Jurkat, Clone E6-1 (cell line): ENCODE data around the gene SOX18.
A peak's percentile ranks its signal among the peaks of the same experiment; 100 is the strongest.

Experiments used
- DNase-seq: peaks from one replicate; pipeline ENCODE4 v3.0.0-alpha.2; 2011; ENCODE audit warnings: low read depth, low spot score
- H3K4me3 ChIP-seq: 2 replicates; pipeline ENCODE4 v1.5.1; 2011; ENCODE audit warnings: mild to moderate bottlenecking, low read length, control low read depth, moderate library complexity

Gene SOX18

GRCh38 chr20:64071341-64072332 lies 22.2 kb upstream of the SOX18 start:
- no peak overlapping the region for H3K4me3 ChIP-seq
- no peak for DNase-seq

GRCh38 chr20:64070244-64070993 lies 21.0 kb upstream of the SOX18 start:
- no peak overlapping the region for H3K4me3 ChIP-seq
- no peak for DNase-seq

- H3K4me3 ChIP-seq = no peak overlapping the region
- no peak for DNase-seq
These were observed 20.3 kb upstream of the SOX18 start for GRCh38 chr20:64069614-64070243.

- no peak for DNase-seq
- no peak overlapping the region for H3K4me3 ChIP-seq
These were observed 19.8 kb upstream of the SOX18 start for GRCh38 chr20:64069209-64069613.

- no peak for DNase-seq
- no peak overlapping the region for H3K4me3 ChIP-seq
These were observed 19.2 kb upstream of the SOX18 start for GRCh38 chr20:64068386-64069208.

- DNase-seq = no peak
- H3K4me3 ChIP-seq = no peak overlapping the region
These were observed 18.4 kb upstream of the SOX18 start for GRCh38 chr20:64067733-64068307.

- no peak for DNase-seq
- no peak overlapping the region for H3K4me3 ChIP-seq
These were observed 17.7 kb upstream of the SOX18 start for GRCh38 chr20:64067005-64067632.

- DNase-seq = peak; percentile 81
- no peak overlapping the region for H3K4me3 ChIP-seq
These were observed 16.5 kb upstream of the SOX18 start for GRCh38 chr20:64065974-64066343.

- H3K4me3 ChIP-seq = peak overlapping the region; percentile 1; the same call in 1 of the 2 replicates
- DNase-seq = peak; percentile 43
These were observed 15.9 kb upstream of the SOX18 start for GRCh38 chr20:64065062-64065973.

- DNase-seq = no peak
- H3K4me3 ChIP-seq = peak overlapping the region; percentile 67
These were observed 14.8 kb upstream of the SOX18 start for GRCh38 chr20:64064145-64064698.

- DNase-seq = no peak
- peak overlapping the region; percentile 67 for H3K4me3 ChIP-seq
These were observed 14.1 kb upstream of the SOX18 start for GRCh38 chr20:64063389-64064144.

GRCh38 chr20:64062596-64063388 lies 13.4 kb upstream of the SOX18 start, which contains the start of gene TCEA2:
Gene TCEA2 (plus strand): TSS chr20:64063198. CDS start chr20:64063313, 115 bp downstream.
- H3K4me3 ChIP-seq = peak within 1 kb of the TSS; percentile 67
- DNase-seq = peak; percentile 89

- DNase-seq = no peak
- peak overlapping the region; percentile 67 for H3K4me3 ChIP-seq
These were observed 12.8 kb upstream of the SOX18 start for GRCh38 chr20:64062276-64062595.

- no peak for DNase-seq
- no peak overlapping the region for H3K4me3 ChIP-seq
These were observed 9.1 kb upstream of the SOX18 start for GRCh38 chr20:64058536-64058935.
